Measurements from ENCODE around the gene EML4. TPM values are rescaled to one million over a fixed set of nuclear protein-coding genes. Genes with fewer than 3 reads are reported as not detected.

EML4 gene
- total and polyA plus RNA-seq, 2 of the 13 experiments (the other 11 are each of a cell fraction or from before 2014, with no cell fraction given): 243 to 476 TPM

- TF ChIP-seq ZNF224 (CRISPR knock-in tag; IDR thresholded peaks at IDR 0.05) (no peak), ZNF124 (CRISPR knock-in tag; IDR thresholded peaks at IDR 0.05) (no peak), ZNF619 (CRISPR knock-in tag; IDR thresholded peaks at IDR 0.05) (peak; percentile 29; the same call in 1 of the 2 replicates), HNF1A (IDR thresholded peaks at IDR 0.05; ENCODE audit: low read depth) (peak; percentile 70), HNF1A (CRISPR knock-in tag; IDR thresholded peaks at IDR 0.05; ENCODE audit: borderline replicate concordance) (peak; percentile 80; the same call in 1 of the 2 replicates), KAT7 (CRISPR knock-in tag; IDR thresholded peaks at IDR 0.05; ENCODE audit: borderline replicate concordance) (no peak), SAP130 (CRISPR knock-in tag; IDR thresholded peaks at IDR 0.05; ENCODE audit: low read depth) (peak; percentile 82), HOXA7 (CRISPR knock-in tag; IDR thresholded peaks at IDR 0.05) (no peak), UBTF (CRISPR knock-in tag; IDR thresholded peaks at IDR 0.05) (peak; percentile 49; the same call in 1 of the 2 replicates), ZBTB21 (CRISPR knock-in tag; IDR thresholded peaks at IDR 0.05) (peak; percentile 87), ZNF136 (CRISPR knock-in tag; IDR thresholded peaks at IDR 0.05; ENCODE audit: low read depth) (no peak), FOXP1 (IDR thresholded peaks at IDR 0.05) (no peak), FOXP1 (CRISPR knock-in tag; IDR thresholded peaks at IDR 0.05) (peak; percentile 68; the same call in 1 of the 2 replicates), ZNF552 (CRISPR knock-in tag; IDR thresholded peaks at IDR 0.05; ENCODE audit: borderline replicate concordance) (no peak), ZNF749 (CRISPR knock-in tag; IDR thresholded peaks at IDR 0.05; ENCODE audit: borderline replicate concordance) (no peak), CREBL2 (CRISPR knock-in tag; IDR thresholded peaks at IDR 0.05; ENCODE audit: borderline replicate concordance) (no peak), ZNF513 (CRISPR knock-in tag; conservative IDR thresholded peaks at IDR 0.05) (no peak), IKZF5 (CRISPR knock-in tag; IDR thresholded peaks at IDR 0.05) (peak; percentile 74; the same call in 1 of the 2 replicates), ZNF329 (CRISPR knock-in tag; IDR thresholded peaks at IDR 0.05; ENCODE audit: low read depth) (no peak), RNF2 (conservative IDR thresholded peaks at IDR 0.05; ENCODE audit: low read depth) (no peak), ERF (CRISPR knock-in tag; IDR thresholded peaks at IDR 0.05) (peak; percentile 87; the same call in 1 of the 2 replicates)
Observed at GRCh38 chr2:42141687-42142546, 27.2 kb upstream of the EML4 start (continued).

Data from HepG2 (cell line).